GM23338 (cell line): ENCODE measurements around the gene SLC25A40. TPM values are rescaled to one million over a fixed set of nuclear protein-coding genes. Genes with fewer than 3 reads are reported as not detected.
"Not testable (repeated sequence)": the region's sequence is repeated elsewhere in the genome, so short reads cannot be mapped to it uniquely, and the experiment has no call there.

Experiments used
- ATAC-seq: fragments of 200-7000 bp; cut with Tn5 transposase; 3 replicates; pipeline ENCODE4 v1.9.1; 2020
- DNase-seq: peaks from one replicate; pipeline ENCODE4 v3.0.0-alpha.2; 2015; ENCODE audit warnings: low spot score
- H2AFZ ChIP-seq: fragments of 200-600 bp; sonication (generic); 2 replicates; pipeline ENCODE4 v1.8.0; 2016; ENCODE audit warnings: antibody characterized with exemption, mild to moderate bottlenecking, moderate library complexity
- H3F3A ChIP-seq: fragments of 200-600 bp; sonication (generic); replicated peaks from 2 replicates; pipeline ENCODE4 v1.8.0; 2017; ENCODE audit warnings: antibody characterized with exemption, mixed run types, low read depth
- H3K27ac ChIP-seq: fragments of 200-600 bp; sonication (generic); 2 replicates; pipeline ENCODE4 v1.6.1; 2016; ENCODE audit warnings: low read depth
- H3K27me3 ChIP-seq: fragments of 200-600 bp; sonication (generic); 2 replicates; pipeline ENCODE4 v1.8.0; 2016; ENCODE audit warnings: mild to moderate bottlenecking, mixed run types, moderate library complexity; ENCODE audit not compliant: insufficient read depth
- H3K36me3 ChIP-seq: fragments of 200-600 bp; sonication (generic); 2 replicates; pipeline ENCODE4 v1.8.0; 2016; ENCODE audit warnings: mild to moderate bottlenecking; ENCODE audit not compliant: insufficient read depth
- H3K4me1 ChIP-seq: fragments of 200-600 bp; sonication (generic); 2 replicates; pipeline ENCODE4 v1.8.0; 2016; ENCODE audit warnings: mild to moderate bottlenecking, moderate library complexity; ENCODE audit not compliant: insufficient read depth
- H3K4me2 ChIP-seq: fragments of 200-600 bp; sonication (generic); 2 replicates; pipeline ENCODE4 v1.7.1; 2017; ENCODE audit warnings: mixed run types
- H3K4me3 ChIP-seq: fragments of 200-600 bp; sonication (generic); 2 replicates; pipeline ENCODE4 v1.6.1; 2016; ENCODE audit warnings: mixed run types
- H3K79me2 ChIP-seq: fragments of 200-600 bp; sonication (generic); replicated peaks from 2 replicates; pipeline ENCODE4 v1.8.0; 2017; ENCODE audit warnings: mild to moderate bottlenecking; ENCODE audit not compliant: insufficient read depth
- H3K9me2 ChIP-seq: fragments of 200-600 bp; sonication (generic); 2 replicates; pipeline ENCODE4 v1.8.0; 2017; ENCODE audit not compliant: insufficient read depth
- H4K20me1 ChIP-seq: fragments of 200-600 bp; sonication (generic); replicated peaks from 2 replicates; pipeline ENCODE4 v1.8.0; 2017; ENCODE audit warnings: mild to moderate bottlenecking; ENCODE audit not compliant: insufficient read depth
- H3K27ac Mint-ChIP-seq: 2 replicates; pipeline ENCODE4 v1.8.0; 2020; ENCODE audit warnings: inconsistent platforms, mild to moderate bottlenecking, moderate library complexity, mixed read lengths
- H3K27me3 Mint-ChIP-seq: 3 replicates; pipeline ENCODE4 v1.8.0; 2022; ENCODE audit warnings: low read depth, mild to moderate bottlenecking, moderate library complexity, mixed read lengths, inconsistent platforms; ENCODE audit not compliant: insufficient read depth, poor library complexity
- H3K36me3 Mint-ChIP-seq: 3 replicates; pipeline ENCODE4 v1.8.0; 2021; ENCODE audit warnings: low read depth, mild to moderate bottlenecking, inconsistent platforms, moderate library complexity, mixed read lengths
- H3K4me1 Mint-ChIP-seq: 3 replicates; pipeline ENCODE4 v1.8.0; 2020; ENCODE audit warnings: mild to moderate bottlenecking, inconsistent platforms, mixed read lengths
- H3K4me3 Mint-ChIP-seq: 3 replicates; pipeline ENCODE4 v1.8.0; 2021; ENCODE audit warnings: moderate library complexity, mild to moderate bottlenecking, inconsistent platforms, mixed read lengths
- H3K9me3 Mint-ChIP-seq: 3 replicates; pipeline ENCODE4 v1.8.0; 2020; ENCODE audit warnings: moderate library complexity, mild to moderate bottlenecking, inconsistent platforms, mixed read lengths
- POLR2AphosphoS5 ChIP-seq: IDR thresholded peaks from 2 replicates; pipeline ENCODE4 v1.6.1; 2016; ENCODE audit warnings: antibody characterized with exemption, low read depth
- ZNF331 ChIP-seq: fragments of 250-450 bp; sonication (Bioruptor Pico); IDR thresholded peaks from 2 replicates; pipeline ENCODE4 v1.5.0; 2020; ENCODE audit warnings: low read depth, mild to moderate bottlenecking, moderate library complexity
- polyA plus RNA-seq: library from polyadenylated mRNA; unstranded; fragments of >200 nt; fragmentation: Nextera tagmentation; extraction: Ambion mirVana; gene quantifications from 2 replicates; pipeline ENCODE4 v1.2.1, GENCODE V29; 2016
- total RNA-seq: library from RNA; depleted of rRNA; stranded (reverse); fragments of >200 nt; shearing (Covaris generic); gene quantifications from 2 replicates; pipeline ENCODE4 v1.2.3, GENCODE V29; 2014
- TF ChIP-seq, protein P1 (sequence below): fragments of 250-450 bp; sonication (Bioruptor Pico); IDR thresholded peaks from 2 replicates; pipeline ENCODE4 v1.5.0; 2020; ENCODE audit warnings: mild to moderate bottlenecking, moderate library complexity
- TF ChIP-seq, protein P2 (sequence below), 2 experiments: fragments of 200-600 bp in 1 of 2; sonication (generic) in 1 of 2; conservative IDR thresholded peaks; 2 replicates each; pipeline versions ENCODE4 v1.5.1 to v1.6.1; 2016 to 2017; ENCODE audit warnings: antibody characterized with exemption in 2 of 2, low read depth in 2 of 2, mild to moderate bottlenecking in 2 of 2, moderate library complexity in 1 of 2

The SLC25A40 gene
- total and polyA plus RNA-seq, 2 experiments from 2014 or later, result 8.4 to 30.7 TPM

DNA sequence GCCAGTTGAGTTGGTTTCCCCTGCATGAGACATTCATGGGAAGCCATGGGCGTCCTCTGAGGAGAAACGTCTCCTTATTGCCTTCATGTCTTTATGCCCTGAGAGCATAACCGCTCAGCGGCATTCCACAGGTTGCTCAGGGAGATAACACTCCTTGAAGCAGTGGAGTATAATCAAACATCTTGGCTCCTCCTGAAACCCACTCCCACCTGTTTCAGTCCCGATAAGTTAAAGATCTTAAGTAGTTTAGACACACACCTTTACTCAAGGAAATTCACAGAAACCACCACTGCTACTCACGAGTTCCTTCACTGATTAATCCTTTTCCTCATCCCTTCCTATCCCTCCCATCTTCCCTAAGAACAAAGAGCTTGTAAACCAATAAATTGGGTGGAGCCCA, 9.6 kb downstream of the SLC25A40 start:
- H3K27ac Mint-ChIP-seq, H3K27me3 ChIP-seq, H3K4me3 Mint-ChIP-seq, ATAC-seq, DNase-seq, H2AFZ ChIP-seq, H3K9me2 ChIP-seq, H3K4me1 Mint-ChIP-seq, H3K27me3 Mint-ChIP-seq, H4K20me1 ChIP-seq, H3K4me3 ChIP-seq, H3K4me2 ChIP-seq, H3K27ac ChIP-seq, H3K4me1 ChIP-seq, H3K36me3 ChIP-seq, H3F3A ChIP-seq: not testable (repeated sequence)
- Mint-ChIP-seq H3K36me3 (peaks cover 77% of the 10 kb centered on the region), H3K9me3 (peaks cover 31% of the 10 kb centered on the region)
- peaks cover 24% of the 10 kb centered on the region for H3K79me2 ChIP-seq

DNA sequence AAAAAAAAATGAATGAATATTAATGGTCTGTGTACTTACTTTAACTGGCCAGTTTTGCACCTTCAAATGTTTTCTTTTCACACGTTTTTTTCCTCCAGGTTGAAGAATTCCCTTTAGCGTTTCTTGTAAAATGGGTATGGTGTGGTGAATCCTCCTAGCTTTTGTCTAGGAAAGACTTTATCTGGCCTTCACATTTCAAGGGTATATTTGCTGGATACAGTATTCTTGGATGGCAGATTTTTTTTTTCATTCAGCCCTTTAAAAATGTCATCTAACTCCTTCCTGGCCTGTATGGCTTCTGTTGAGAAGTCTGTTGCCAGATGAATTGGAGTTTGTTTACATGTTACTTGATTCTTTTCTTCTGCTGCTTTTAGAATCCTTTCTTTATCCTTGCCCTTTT, 10.1 kb downstream of the SLC25A40 start:
- Mint-ChIP-seq H3K27me3 (no peaks in the 10 kb centered on the region), H3K27ac (no peak overlapping the region), H3K4me1 (peaks cover 6% of the 10 kb centered on the region; the same call in 2 of the 3 replicates), H3K36me3 (peaks cover 73% of the 10 kb centered on the region), H3K4me3 (no peak overlapping the region), H3K9me3 (peaks cover 28% of the 10 kb centered on the region)
- ATAC-seq, result no peak
- H3K79me2 ChIP-seq, result peaks cover 19% of the 10 kb centered on the region
- TF ChIP-seq ZNF331 (CRISPR knock-in tag) (no peak), POLR2AphosphoS5 (no peak)
- TF ChIP-seq, protein P1, sequence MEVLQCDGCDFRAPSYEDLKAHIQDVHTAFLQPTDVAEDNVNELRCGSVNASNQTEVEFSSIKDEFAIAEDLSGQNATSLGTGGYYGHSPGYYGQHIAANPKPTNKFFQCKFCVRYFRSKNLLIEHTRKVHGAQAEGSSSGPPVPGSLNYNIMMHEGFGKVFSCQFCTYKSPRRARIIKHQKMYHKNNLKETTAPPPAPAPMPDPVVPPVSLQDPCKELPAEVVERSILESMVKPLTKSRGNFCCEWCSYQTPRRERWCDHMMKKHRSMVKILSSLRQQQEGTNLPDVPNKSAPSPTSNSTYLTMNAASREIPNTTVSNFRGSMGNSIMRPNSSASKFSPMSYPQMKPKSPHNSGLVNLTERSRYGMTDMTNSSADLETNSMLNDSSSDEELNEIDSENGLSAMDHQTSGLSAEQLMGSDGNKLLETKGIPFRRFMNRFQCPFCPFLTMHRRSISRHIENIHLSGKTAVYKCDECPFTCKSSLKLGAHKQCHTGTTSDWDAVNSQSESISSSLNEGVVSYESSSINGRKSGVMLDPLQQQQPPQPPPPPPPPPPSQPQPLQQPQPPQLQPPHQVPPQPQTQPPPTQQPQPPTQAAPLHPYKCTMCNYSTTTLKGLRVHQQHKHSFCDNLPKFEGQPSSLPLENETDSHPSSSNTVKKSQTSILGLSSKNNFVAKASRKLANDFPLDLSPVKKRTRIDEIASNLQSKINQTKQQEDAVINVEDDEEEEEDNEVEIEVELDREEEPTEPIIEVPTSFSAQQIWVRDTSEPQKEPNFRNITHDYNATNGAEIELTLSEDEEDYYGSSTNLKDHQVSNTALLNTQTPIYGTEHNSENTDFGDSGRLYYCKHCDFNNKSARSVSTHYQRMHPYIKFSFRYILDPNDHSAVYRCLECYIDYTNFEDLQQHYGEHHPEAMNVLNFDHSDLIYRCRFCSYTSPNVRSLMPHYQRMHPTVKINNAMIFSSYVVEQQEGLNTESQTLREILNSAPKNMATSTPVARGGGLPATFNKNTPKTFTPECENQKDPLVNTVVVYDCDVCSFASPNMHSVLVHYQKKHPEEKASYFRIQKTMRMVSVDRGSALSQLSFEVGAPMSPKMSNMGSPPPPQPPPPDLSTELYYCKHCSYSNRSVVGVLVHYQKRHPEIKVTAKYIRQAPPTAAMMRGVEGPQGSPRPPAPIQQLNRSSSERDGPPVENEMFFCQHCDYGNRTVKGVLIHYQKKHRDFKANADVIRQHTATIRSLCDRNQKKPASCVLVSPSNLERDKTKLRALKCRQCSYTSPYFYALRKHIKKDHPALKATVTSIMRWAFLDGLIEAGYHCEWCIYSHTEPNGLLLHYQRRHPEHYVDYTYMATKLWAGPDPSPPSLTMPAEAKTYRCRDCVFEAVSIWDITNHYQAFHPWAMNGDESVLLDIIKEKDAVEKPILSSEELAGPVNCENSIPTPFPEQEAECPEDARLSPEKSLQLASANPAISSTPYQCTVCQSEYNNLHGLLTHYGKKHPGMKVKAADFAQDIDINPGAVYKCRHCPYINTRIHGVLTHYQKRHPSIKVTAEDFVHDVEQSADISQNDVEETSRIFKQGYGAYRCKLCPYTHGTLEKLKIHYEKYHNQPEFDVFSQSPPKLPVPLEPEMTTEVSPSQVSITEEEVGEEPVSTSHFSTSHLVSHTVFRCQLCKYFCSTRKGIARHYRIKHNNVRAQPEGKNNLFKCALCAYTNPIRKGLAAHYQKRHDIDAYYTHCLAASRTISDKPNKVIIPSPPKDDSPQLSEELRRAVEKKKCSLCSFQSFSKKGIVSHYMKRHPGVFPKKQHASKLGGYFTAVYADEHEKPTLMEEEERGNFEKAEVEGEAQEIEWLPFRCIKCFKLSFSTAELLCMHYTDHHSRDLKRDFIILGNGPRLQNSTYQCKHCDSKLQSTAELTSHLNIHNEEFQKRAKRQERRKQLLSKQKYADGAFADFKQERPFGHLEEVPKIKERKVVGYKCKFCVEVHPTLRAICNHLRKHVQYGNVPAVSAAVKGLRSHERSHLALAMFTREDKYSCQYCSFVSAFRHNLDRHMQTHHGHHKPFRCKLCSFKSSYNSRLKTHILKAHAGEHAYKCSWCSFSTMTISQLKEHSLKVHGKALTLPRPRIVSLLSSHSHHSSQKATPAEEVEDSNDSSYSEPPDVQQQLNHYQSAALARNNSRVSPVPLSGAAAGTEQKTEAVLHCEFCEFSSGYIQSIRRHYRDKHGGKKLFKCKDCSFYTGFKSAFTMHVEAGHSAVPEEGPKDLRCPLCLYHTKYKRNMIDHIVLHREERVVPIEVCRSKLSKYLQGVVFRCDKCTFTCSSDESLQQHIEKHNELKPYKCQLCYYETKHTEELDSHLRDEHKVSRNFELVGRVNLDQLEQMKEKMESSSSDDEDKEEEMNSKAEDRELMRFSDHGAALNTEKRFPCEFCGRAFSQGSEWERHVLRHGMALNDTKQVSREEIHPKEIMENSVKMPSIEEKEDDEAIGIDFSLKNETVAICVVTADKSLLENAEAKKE (CRISPR knock-in tag), result no peak
- TF ChIP-seq, protein P2, sequence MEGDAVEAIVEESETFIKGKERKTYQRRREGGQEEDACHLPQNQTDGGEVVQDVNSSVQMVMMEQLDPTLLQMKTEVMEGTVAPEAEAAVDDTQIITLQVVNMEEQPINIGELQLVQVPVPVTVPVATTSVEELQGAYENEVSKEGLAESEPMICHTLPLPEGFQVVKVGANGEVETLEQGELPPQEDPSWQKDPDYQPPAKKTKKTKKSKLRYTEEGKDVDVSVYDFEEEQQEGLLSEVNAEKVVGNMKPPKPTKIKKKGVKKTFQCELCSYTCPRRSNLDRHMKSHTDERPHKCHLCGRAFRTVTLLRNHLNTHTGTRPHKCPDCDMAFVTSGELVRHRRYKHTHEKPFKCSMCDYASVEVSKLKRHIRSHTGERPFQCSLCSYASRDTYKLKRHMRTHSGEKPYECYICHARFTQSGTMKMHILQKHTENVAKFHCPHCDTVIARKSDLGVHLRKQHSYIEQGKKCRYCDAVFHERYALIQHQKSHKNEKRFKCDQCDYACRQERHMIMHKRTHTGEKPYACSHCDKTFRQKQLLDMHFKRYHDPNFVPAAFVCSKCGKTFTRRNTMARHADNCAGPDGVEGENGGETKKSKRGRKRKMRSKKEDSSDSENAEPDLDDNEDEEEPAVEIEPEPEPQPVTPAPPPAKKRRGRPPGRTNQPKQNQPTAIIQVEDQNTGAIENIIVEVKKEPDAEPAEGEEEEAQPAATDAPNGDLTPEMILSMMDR (conservative IDR thresholded peaks at IDR 0.05; ENCODE audit: low read depth in 2 of 2), result no peak
- H3K4me1 ChIP-seq, result no peaks in the 10 kb centered on the region; the same call in 1 of the 2 replicates
- no peaks in the 10 kb centered on the region for H4K20me1 ChIP-seq
- H3K4me2 ChIP-seq, result no peak overlapping the region
- H3K36me3 ChIP-seq, result peaks cover 5% of the 10 kb centered on the region; the same call in 1 of the 2 replicates
- H3F3A ChIP-seq, result no peaks in the 10 kb centered on the region
- H2AFZ ChIP-seq, result no peak overlapping the region
- H3K4me3 ChIP-seq, result no peak overlapping the region
- no peaks in the 10 kb centered on the region for H3K9me2 ChIP-seq
- no peaks in the 10 kb centered on the region for H3K27me3 ChIP-seq
- no peak for DNase-seq
- H3K27ac ChIP-seq, result no peak overlapping the region
